K562 (cell line): ENCODE results near the gene PAX8. TPM values are rescaled to one million over a fixed set of nuclear protein-coding genes. Genes with fewer than 3 reads are reported as not detected.

ENCODE experiments used
- ATAC-seq: fragments of 200-7000 bp; cut with Tn5 transposase; 3 replicates; pipeline ENCODE4 v1.9.1; 2020; ENCODE audit warnings: moderate library complexity
- BruUV-seq: library from RNA; stranded (reverse); fragments of 400-500 nt; replicated peaks from 2 replicates; lab custom pipeline; 2021; lab: Mats Ljungman, UMichigan
- CTCF ChIA-PET: fragments of 300-600 bp; formaldehyde crosslinking; extraction: SDS; loops from one replicate; lab custom pipeline; 2021; ENCODE audit warnings: low intra/inter-chr PET ratio; lab: Yijun Ruan, JAX
- POLR2A ChIA-PET: fragments of 300-600, 350-650 bp; sonication (Branson Sonifier 250); formaldehyde crosslinking; extraction: SDS; loops from one replicate; lab custom pipeline; 2021; ENCODE audit warnings: antibody characterized with exemption, inconsistent platforms; lab: Yijun Ruan, JAX
- DNase-seq, 4 experiments: peaks; one replicate each; pipeline versions ENCODE4 v3.0.0 to v3.0.0-alpha.2; 2011 to 2018; ENCODE audit warnings: low spot score in 3 of 4, mixed read lengths in 3 of 4; ENCODE audit errors: extremely low read depth in 1 of 4
- FAIRE-seq: peaks from 2 replicates; lab custom pipeline; 2011; peaks lifted over from hg19 to GRCh38; lab: Jason Lieb, UNC
- H2AFZ ChIP-seq: 2 replicates; pipeline ENCODE4 v1.6.0; 2011; ENCODE audit warnings: low read depth, low read length, control low read depth, inconsistent platforms
- H3K27ac ChIP-seq: fragments of 200-600 bp; 3 replicates; pipeline ENCODE4 v1.8.0; 2011; ENCODE audit warnings: low read depth, mild to moderate bottlenecking, control low read depth, inconsistent platforms, low read length, moderate library complexity, mixed read lengths; ENCODE audit errors: extremely low read depth
- H3K27me3 ChIP-seq, 2 experiments: fragments of 300-600 bp in 1 of 2; 2 replicates in 1 of 2; 3 replicates in 1 of 2; pipeline versions ENCODE4 v1.6.0 to v1.8.0; 2011; ENCODE audit warnings: inconsistent platforms in 2 of 2, low read length in 2 of 2, mild to moderate bottlenecking in 1 of 2, mixed read lengths in 1 of 2, moderate library complexity in 1 of 2; ENCODE audit not compliant: control insufficient read depth in 2 of 2, insufficient read depth in 2 of 2
- H3K36me3 ChIP-seq: fragments of 300-600 bp; 3 replicates; pipeline ENCODE4 v1.8.0; 2011; ENCODE audit warnings: mild to moderate bottlenecking, low read length, inconsistent platforms; ENCODE audit not compliant: control insufficient read depth, insufficient read depth
- H3K4me1 ChIP-seq, 2 experiments: fragments of 200-600 bp in 1 of 2; replicated peaks in 1 of 2; 2 replicates in 1 of 2; 3 replicates in 1 of 2; pipeline versions ENCODE4 v1.5.1 to v1.8.0; 2011; ENCODE audit warnings: inconsistent platforms in 2 of 2, low read length in 2 of 2, mild to moderate bottlenecking in 1 of 2, mixed read lengths in 1 of 2, moderate library complexity in 1 of 2; ENCODE audit not compliant: control insufficient read depth in 2 of 2, insufficient read depth in 2 of 2
- H3K4me2 ChIP-seq: 2 replicates; pipeline ENCODE4 v1.6.1; 2011; ENCODE audit warnings: low read length, control low read depth, inconsistent platforms, mixed read lengths; ENCODE audit not compliant: insufficient read depth
- H3K4me3 ChIP-seq: fragments of 200-600 bp; sonication (generic), shearing (Covaris generic); 2 replicates; pipeline ENCODE4 v1.5.1; 2016; ENCODE audit warnings: control low read depth, inconsistent platforms
- H3K79me2 ChIP-seq: fragments of 200-600 bp; 3 replicates; pipeline ENCODE4 v1.8.0; 2011; ENCODE audit warnings: low read length, inconsistent platforms; ENCODE audit not compliant: control insufficient read depth, insufficient read depth
- H3K9ac ChIP-seq, 2 experiments: 2 replicates each; pipeline versions ENCODE4 v1.6.0 to v1.6.1; 2011; ENCODE audit warnings: low read depth in 2 of 2, low read length in 2 of 2, control low read depth in 1 of 2, inconsistent platforms in 1 of 2, mild to moderate bottlenecking in 1 of 2, mixed read lengths in 1 of 2; ENCODE audit not compliant: insufficient read depth in 1 of 2
- H3K9me1 ChIP-seq: one replicate; pipeline ENCODE4 v1.6.0; 2011; ENCODE audit warnings: inconsistent platforms, mild to moderate bottlenecking, low read length, moderate library complexity; ENCODE audit not compliant: control insufficient read depth, insufficient read depth
- H3K9me3 ChIP-seq: replicated peaks from 2 replicates; pipeline ENCODE4 v1.5.1; 2011; ENCODE audit warnings: low read depth, low read length, inconsistent platforms; ENCODE audit not compliant: control insufficient read depth, insufficient read depth
- H4K20me1 ChIP-seq: replicated peaks from 2 replicates; pipeline ENCODE4 v1.6.1; 2011; ENCODE audit warnings: low read length, inconsistent platforms, mixed read lengths; ENCODE audit not compliant: control insufficient read depth, insufficient read depth
- RBM17 ChIP-seq: fragments of 200-400 bp; formaldehyde crosslinking; IDR thresholded peaks from 2 replicates; pipeline ENCODE4 v1.6.1; 2017; ENCODE audit warnings: low read depth, mild to moderate bottlenecking, low read length, borderline replicate concordance
- ZNF589 ChIP-seq: fragments of 200-800 bp; sonication (Bioruptor generic); IDR thresholded peaks from 2 replicates; pipeline ENCODE4 v1.6.1; 2016; ENCODE audit warnings: low read depth, missing genetic modification characterization, missing compliant biosample characterization
- WGBS: fragments of 100-300 bp; shearing (Covaris generic); methylation state at CpG from one replicate; pipeline ENCODE4 v1.1.6; 2016; ENCODE audit warnings: low coverage, mixed read lengths; ENCODE audit not compliant: insufficient coverage; ENCODE audit errors: missing lambda C conversion rate; 5-methylcytosine and 5-hydroxymethylcytosine counted together
- in situ Hi-C: fragments of 300-500 bp; cut with MboI; formaldehyde crosslinking; loops from 4 replicates; pipeline ENCODE4 v1.15.0; 2018; ENCODE audit warnings: inconsistent platforms, mixed read lengths
- intact Hi-C: fragments of 100-400 bp; cut with micrococcal nuclease; formaldehyde crosslinking; loops from 2 replicates; pipeline ENCODE4 v1.14.2; 2022
- polyA plus RNA-seq, 8 experiments: library from polyadenylated mRNA; depleted of rRNA in 4 of 8; stranded (reverse) in 5 of 8; unstranded in 3 of 8; fragments of >200 nt; fragmentation: Nextera tagmentation in 2 of 8; fragmentation: Illumina TruSeq in 1 of 8; extraction: Ambion mirVana in 2 of 8; extraction: Trizol in 1 of 8; gene quantifications; 2 replicates each; pipeline versions ENCODE4 v1.2.1 to v1.2.3, GENCODE V29; 2011 to 2014; ENCODE audit warnings: inconsistent platforms in 1 of 8, missing spikeins in 1 of 8
- total RNA-seq, 7 experiments: library from RNA; depleted of rRNA in 6 of 7; stranded (reverse); fragments of >200 nt in 6 of 7; fragmentation: Illumina TruSeq in 2 of 7; extraction: Trizol in 2 of 7; gene quantifications; 2 replicates each; pipeline versions ENCODE4 v1.2.1 to v1.2.3, GENCODE V29; 2011 to 2021; ENCODE audit warnings: low replicate concordance in 1 of 7
- TF ChIP-seq, protein P1 (sequence below): sonication (generic); formaldehyde crosslinking; IDR thresholded peaks from 2 replicates; pipeline ENCODE4 v1.5.0; 2020; ENCODE audit warnings: missing genetic modification reagents

PAX8 gene
- total and polyA plus RNA-seq, 9 of the 15 experiments (the other 6 are each of a cell fraction or from before 2014, with no cell fraction given): 0.13 to 2.1 (median 0.51) TPM

DNA sequence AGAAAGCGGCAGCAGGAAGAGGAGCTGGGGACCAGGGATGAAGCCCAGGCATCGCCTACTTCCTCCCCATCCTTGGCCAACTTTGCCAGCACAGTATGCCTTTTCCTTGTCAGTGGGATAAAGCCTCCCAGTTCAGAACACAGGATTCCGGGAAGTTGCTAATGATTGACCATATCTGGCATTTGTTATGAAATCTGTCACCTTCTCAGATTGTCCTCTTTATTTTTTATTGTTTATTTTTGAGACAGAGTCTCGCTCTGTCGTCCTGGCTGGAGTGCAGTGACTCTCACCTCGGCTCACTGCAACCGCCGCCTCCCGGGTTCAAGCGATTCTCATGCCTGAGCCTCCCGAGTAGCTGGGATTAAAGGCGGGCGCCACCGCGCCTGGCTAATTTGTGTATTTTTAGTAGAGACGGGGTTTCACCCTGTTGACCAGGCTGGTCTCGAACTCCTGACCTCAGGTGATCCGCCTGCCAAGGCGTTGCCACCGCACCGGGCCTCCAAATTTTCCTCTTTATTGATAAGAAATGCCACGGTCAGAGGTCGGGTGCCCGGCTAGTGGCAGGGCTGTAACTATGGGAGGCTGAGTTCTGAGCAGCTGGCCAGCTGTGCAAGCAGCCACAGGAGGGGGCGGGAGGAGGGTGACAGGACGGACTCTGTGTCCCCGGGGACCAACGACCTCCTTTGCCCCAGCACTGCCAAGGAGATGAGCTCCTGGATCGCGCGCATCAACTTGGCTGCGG is 80.5 kb downstream of the PAX8 start:
- no peak overlapping the region for H3K27ac ChIP-seq
- TF ChIP-seq, protein P1, sequence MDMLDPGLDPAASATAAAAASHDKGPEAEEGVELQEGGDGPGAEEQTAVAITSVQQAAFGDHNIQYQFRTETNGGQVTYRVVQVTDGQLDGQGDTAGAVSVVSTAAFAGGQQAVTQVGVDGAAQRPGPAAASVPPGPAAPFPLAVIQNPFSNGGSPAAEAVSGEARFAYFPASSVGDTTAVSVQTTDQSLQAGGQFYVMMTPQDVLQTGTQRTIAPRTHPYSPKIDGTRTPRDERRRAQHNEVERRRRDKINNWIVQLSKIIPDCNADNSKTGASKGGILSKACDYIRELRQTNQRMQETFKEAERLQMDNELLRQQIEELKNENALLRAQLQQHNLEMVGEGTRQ (CRISPR knock-in tag): no peak
- TF ChIP-seq ZNF589 (CRISPR knock-in tag) (no peak), RBM17 (no peak)
- H3K4me3 ChIP-seq: no peak overlapping the region
- no peak for ATAC-seq
- H3K36me3 ChIP-seq: peaks cover 64% of the 10 kb centered on the region; the same call in 2 of the 3 replicates
- in situ Hi-C loops (no loop called here), intact Hi-C loops (no loop called here)
- no peaks in the 10 kb centered on the region for H3K9me3 ChIP-seq
- no peak for FAIRE-seq
- H3K27me3 ChIP-seq: no peaks in the 10 kb centered on the region
- CTCF ChIA-PET: no interaction called here
- H4K20me1 ChIP-seq: no peaks in the 10 kb centered on the region
- H3K4me2 ChIP-seq: no peak overlapping the region
- DNase-seq: no peak
- BruUV-seq: no TSS peak
- 97% methylated on average over 24 of the region's 32 CpGs for WGBS
- POLR2A ChIA-PET: interaction anchor here (0.9 kb wide), 1 partner anchor 18 kb away, joined by 3 read pairs; no protein-coding TSS in a partner anchor
- H3K79me2 ChIP-seq: no peaks in the 10 kb centered on the region
- no peak overlapping the region for H3K9ac ChIP-seq
- H2AFZ ChIP-seq: no peak overlapping the region
- no peaks in the 10 kb centered on the region for H3K4me1 ChIP-seq
- no peaks in the 10 kb centered on the region for H3K9me1 ChIP-seq
